Upper lobe of left lung (tissue), 6 donors: ENCODE measurements around the gene SF3A1. TPM values are rescaled to one million over a fixed set of nuclear protein-coding genes. Genes with fewer than 3 reads are reported as not detected.

ENCODE experiments used
- ATAC-seq, 2 donors: fragments of 200-7000 bp; cut with Tn5 transposase; one replicate each; pipeline ENCODE4 v1.9.1; 2022; ENCODE audit warnings: mild to moderate bottlenecking in 2 of 2, moderate library complexity in 2 of 2; ENCODE audit not compliant: low FRiP score in 2 of 2
- DNase-seq, 2 donors: peaks; one replicate each; pipeline ENCODE4 v3.0.0-alpha.2; 2019 to 2020
- H3K27ac ChIP-seq, 4 donors: fragments of 200-600 bp; sonication (generic); one replicate each; pipeline ENCODE4 v1.5.1; 2016 to 2019
- H3K27me3 ChIP-seq, 4 donors: fragments of 200-600 bp; sonication (generic); one replicate each; pipeline ENCODE4 v1.5.1; 2017 to 2019
- H3K36me3 ChIP-seq, 4 donors: fragments of 200-600 bp; sonication (generic); one replicate each; pipeline ENCODE4 v1.5.1; 2016 to 2019
- H3K4me1 ChIP-seq, 4 donors: fragments of 200-600 bp; sonication (generic); one replicate each; pipeline ENCODE4 v1.5.1; 2018 to 2019
- H3K4me3 ChIP-seq, 4 donors: fragments of 200-600 bp; sonication (generic); one replicate each; pipeline ENCODE4 v1.5.1; 2017 to 2019; ENCODE audit warnings: mild to moderate bottlenecking in 2 of 4, moderate library complexity in 1 of 4
- H3K9me3 ChIP-seq, 4 donors: fragments of 200-600 bp; sonication (generic); one replicate each; pipeline ENCODE4 v1.5.1; 2018 to 2019
- EP300 ChIP-seq, 4 donors: sonication (generic); formaldehyde crosslinking; IDR thresholded peaks; one replicate each; pipeline ENCODE4 v1.5.1; 2017; ENCODE audit warnings: antibody characterized with exemption in 4 of 4, control low read depth in 2 of 4
- POLR2A ChIP-seq, 4 donors: fragments of 450-650 bp; IDR thresholded peaks; one replicate each; pipeline ENCODE4 v1.5.1; 2016 to 2017; ENCODE audit warnings: antibody characterized with exemption in 4 of 4, mild to moderate bottlenecking in 2 of 4
- POLR2AphosphoS5 ChIP-seq, 2 donors: sonication (generic); formaldehyde crosslinking; IDR thresholded peaks; one replicate each; pipeline ENCODE4 v1.5.1; 2017; ENCODE audit warnings: antibody characterized with exemption in 2 of 2
- WGBS, 2 donors: methylation state at CpG; one replicate each; pipeline ENCODE4 v1.1.5; 2017 to 2018; 5-methylcytosine and 5-hydroxymethylcytosine counted together
- total RNA-seq, 6 donors: library from RNA; depleted of rRNA in 4 of 6; stranded (reverse); fragments of >200 nt in 4 of 6; gene quantifications; one replicate each; pipeline versions ENCODE4 v1.1.0 to v1.2.1, GENCODE V29; 2016 to 2021
- TF ChIP-seq, protein P1 (sequence below), 6 experiments: fragments of 450-650 bp in 4 of 6; fragments of 200-600 bp in 2 of 6; sonication (generic) in 2 of 6; IDR thresholded peaks; one replicate each; pipeline ENCODE4 v1.5.1; 2016 to 2019; ENCODE audit warnings: antibody characterized with exemption in 6 of 6
- donor health status: DM: no; HTN: no; CAD: no; lungs with moderate emphysema.
- donor health status: DM: no; HTN: yes; CAD: no; lungs with severe emphysema.

SF3A1 gene
- total RNA-seq, 6 donors from 2014 or later, result 89.1 to 204 (median 138) TPM

- TF ChIP-seq POLR2AphosphoS5 (IDR thresholded peaks at IDR 0.05), result no peak
- no peak for TF ChIP-seq EP300 (IDR thresholded peaks at IDR 0.05)
- no peak for TF ChIP-seq POLR2A (IDR thresholded peaks at IDR 0.05)
- TF ChIP-seq, protein P1, sequence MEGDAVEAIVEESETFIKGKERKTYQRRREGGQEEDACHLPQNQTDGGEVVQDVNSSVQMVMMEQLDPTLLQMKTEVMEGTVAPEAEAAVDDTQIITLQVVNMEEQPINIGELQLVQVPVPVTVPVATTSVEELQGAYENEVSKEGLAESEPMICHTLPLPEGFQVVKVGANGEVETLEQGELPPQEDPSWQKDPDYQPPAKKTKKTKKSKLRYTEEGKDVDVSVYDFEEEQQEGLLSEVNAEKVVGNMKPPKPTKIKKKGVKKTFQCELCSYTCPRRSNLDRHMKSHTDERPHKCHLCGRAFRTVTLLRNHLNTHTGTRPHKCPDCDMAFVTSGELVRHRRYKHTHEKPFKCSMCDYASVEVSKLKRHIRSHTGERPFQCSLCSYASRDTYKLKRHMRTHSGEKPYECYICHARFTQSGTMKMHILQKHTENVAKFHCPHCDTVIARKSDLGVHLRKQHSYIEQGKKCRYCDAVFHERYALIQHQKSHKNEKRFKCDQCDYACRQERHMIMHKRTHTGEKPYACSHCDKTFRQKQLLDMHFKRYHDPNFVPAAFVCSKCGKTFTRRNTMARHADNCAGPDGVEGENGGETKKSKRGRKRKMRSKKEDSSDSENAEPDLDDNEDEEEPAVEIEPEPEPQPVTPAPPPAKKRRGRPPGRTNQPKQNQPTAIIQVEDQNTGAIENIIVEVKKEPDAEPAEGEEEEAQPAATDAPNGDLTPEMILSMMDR (IDR thresholded peaks at IDR 0.05), result no peak
- H3K36me3 ChIP-seq, result peaks cover 0 to 15% (median 5%) of the 10 kb centered on the region in 4 donors
- H3K9me3 ChIP-seq, result no peaks in the 10 kb centered on the region
- DNase-seq, result no peak
- no peak for ATAC-seq
- 93 to 95% methylated on average over 2 to 3 of the region's 3 CpGs for WGBS, 2 donors
- H3K4me3 ChIP-seq, result no peak overlapping the region
- no peaks in the 10 kb centered on the region for H3K27me3 ChIP-seq
- peaks cover 70 to 79% (median 76%) of the 10 kb centered on the region in 4 donors for H3K4me1 ChIP-seq
- peak overlapping the region in 2 of 4 donors; percentile 36 to 98 for H3K27ac ChIP-seq
These were observed 33.4 kb downstream of the SF3A1 start for GRCh38 chr22:30323246-30323645.

DNA sequence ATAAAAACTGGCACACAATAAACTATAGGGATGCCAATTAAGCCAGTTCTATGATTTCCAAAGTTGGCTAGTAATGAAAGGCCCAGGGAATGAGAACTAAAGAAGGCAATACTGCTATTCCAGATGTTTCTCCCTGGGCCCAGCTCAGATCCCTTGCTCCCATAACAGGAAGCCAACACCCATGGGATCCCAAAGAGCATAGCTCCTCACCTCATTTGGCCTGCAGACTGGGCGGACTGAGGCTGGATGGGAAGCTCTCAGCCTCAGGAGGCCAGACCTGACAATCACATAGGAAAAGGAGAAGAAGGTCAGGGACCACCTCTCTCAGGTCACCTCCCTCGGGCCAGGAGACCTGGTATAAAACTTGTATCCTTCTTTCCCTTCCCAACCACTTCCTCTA is 35.2 kb downstream of the SF3A1 start:
- ATAC-seq, result no peak
- H3K36me3 ChIP-seq, result peaks cover 0 to 19% (median 5%) of the 10 kb centered on the region in 4 donors
- TF ChIP-seq POLR2AphosphoS5 (IDR thresholded peaks at IDR 0.05) (no peak), EP300 (IDR thresholded peaks at IDR 0.05) (no peak), POLR2A (IDR thresholded peaks at IDR 0.05) (no peak)
- TF ChIP-seq, protein P1 (IDR thresholded peaks at IDR 0.05), result no peak
- H3K9me3 ChIP-seq, result no peaks in the 10 kb centered on the region
- H3K27me3 ChIP-seq, result no peaks in the 10 kb centered on the region
- WGBS, 2 donors, result 60 to 74% methylated on average over 2 of the region's 2 CpGs
- peaks cover 66 to 87% (median 84%) of the 10 kb centered on the region in 4 donors for H3K4me1 ChIP-seq
- DNase-seq, result no peak
- H3K27ac ChIP-seq, result peak overlapping the region in 3 of 4 donors; percentile 49 to 69 (median 60)
- no peak overlapping the region for H3K4me3 ChIP-seq

- WGBS, 2 donors, result 93 to 94% methylated on average over 2 to 3 of the region's 3 CpGs
- H3K9me3 ChIP-seq, result no peaks in the 10 kb centered on the region
- ATAC-seq, result no peak
- H3K27me3 ChIP-seq, result no peaks in the 10 kb centered on the region
- no peak overlapping the region for H3K4me3 ChIP-seq
- TF ChIP-seq POLR2A (IDR thresholded peaks at IDR 0.05) (no peak), POLR2AphosphoS5 (IDR thresholded peaks at IDR 0.05) (no peak), EP300 (IDR thresholded peaks at IDR 0.05) (no peak)
- TF ChIP-seq, protein P1 (IDR thresholded peaks at IDR 0.05), result no peak
- peaks cover 66 to 91% (median 87%) of the 10 kb centered on the region in 4 donors for H3K4me1 ChIP-seq
- peaks cover 0 to 24% (median 5%) of the 10 kb centered on the region in 4 donors for H3K36me3 ChIP-seq
- H3K27ac ChIP-seq, result peak overlapping the region in 3 of 4 donors; percentile 60 to 71 (median 69)
- DNase-seq, result no peak
These were observed 36.6 kb downstream of the SF3A1 start for GRCh38 chr22:30320021-30320556.

GRCh38 chr22:30318799-30319419 is 37.8 kb downstream of the SF3A1 start:
- no peaks in the 10 kb centered on the region for H3K9me3 ChIP-seq
- H3K27ac ChIP-seq, result peak overlapping the region; percentile 38 to 71 (median 64)
- TF ChIP-seq, protein P1 (IDR thresholded peaks at IDR 0.05), result no peak
- no peak for TF ChIP-seq POLR2AphosphoS5 (IDR thresholded peaks at IDR 0.05)
- no peak for TF ChIP-seq POLR2A (IDR thresholded peaks at IDR 0.05)
- TF ChIP-seq EP300 (IDR thresholded peaks at IDR 0.05), result no peak
- peaks cover 63 to 91% (median 86%) of the 10 kb centered on the region in 4 donors for H3K4me1 ChIP-seq
- no peaks in the 10 kb centered on the region for H3K27me3 ChIP-seq
- DNase-seq, result no peak
- H3K36me3 ChIP-seq, result peaks cover 0 to 24% (median 5%) of the 10 kb centered on the region in 4 donors
- WGBS, 2 donors, result 45 to 71% methylated on average over 7 of the region's 7 CpGs
- H3K4me3 ChIP-seq, result no peak overlapping the region
- ATAC-seq, result peak in 1 of 2 donors; percentile 28
